ENCODE data around the gene FIGN.

FIGN gene

DNA sequence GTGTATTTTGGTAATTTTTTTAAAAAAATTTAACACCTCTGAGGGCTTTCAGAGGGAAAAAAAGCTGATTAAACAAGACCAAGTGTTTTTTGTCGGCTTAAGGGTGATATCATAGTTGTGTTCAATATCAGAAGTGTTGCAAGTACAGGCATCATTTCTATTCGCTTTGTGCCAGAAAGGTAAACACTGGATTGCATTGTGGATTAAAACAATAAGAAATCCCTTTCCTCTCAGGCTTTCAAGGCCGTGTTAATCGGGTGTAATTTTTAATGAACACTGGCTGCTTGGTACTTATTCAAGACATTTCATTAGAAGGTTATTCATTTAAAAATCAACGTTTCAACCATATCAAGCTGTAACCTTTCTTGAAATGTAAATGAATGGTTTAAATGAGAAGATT lies 18.3 kb downstream of the FIGN start:
- H3K27ac ChIP-seq, result no peak overlapping the region
- no peak for TF ChIP-seq ZFX (IDR thresholded peaks at IDR 0.05; ENCODE audit: borderline replicate concordance)

DNA sequence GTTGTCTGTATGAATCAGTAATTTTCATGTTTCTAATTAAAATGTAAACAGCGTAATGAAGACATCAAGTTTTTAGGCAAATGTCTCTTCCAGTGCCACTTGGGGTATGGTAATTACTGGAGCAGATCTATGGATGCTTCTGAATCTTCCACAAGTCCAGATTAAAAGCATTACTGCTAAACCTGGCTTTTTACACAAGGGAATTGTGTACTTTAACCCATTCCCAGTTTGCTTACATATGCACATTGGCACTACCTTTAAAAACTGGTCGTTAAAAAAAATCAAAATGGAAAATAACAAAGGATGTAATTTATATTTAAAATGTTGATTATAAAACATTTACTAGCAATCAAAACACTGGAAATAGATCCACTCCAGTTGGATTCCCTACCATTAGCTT lies 19.7 kb downstream of the FIGN start:
- TF ChIP-seq, protein P1, sequence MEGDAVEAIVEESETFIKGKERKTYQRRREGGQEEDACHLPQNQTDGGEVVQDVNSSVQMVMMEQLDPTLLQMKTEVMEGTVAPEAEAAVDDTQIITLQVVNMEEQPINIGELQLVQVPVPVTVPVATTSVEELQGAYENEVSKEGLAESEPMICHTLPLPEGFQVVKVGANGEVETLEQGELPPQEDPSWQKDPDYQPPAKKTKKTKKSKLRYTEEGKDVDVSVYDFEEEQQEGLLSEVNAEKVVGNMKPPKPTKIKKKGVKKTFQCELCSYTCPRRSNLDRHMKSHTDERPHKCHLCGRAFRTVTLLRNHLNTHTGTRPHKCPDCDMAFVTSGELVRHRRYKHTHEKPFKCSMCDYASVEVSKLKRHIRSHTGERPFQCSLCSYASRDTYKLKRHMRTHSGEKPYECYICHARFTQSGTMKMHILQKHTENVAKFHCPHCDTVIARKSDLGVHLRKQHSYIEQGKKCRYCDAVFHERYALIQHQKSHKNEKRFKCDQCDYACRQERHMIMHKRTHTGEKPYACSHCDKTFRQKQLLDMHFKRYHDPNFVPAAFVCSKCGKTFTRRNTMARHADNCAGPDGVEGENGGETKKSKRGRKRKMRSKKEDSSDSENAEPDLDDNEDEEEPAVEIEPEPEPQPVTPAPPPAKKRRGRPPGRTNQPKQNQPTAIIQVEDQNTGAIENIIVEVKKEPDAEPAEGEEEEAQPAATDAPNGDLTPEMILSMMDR (IDR thresholded peaks at IDR 0.05), result no peak
- no peak for TF ChIP-seq ZFX (IDR thresholded peaks at IDR 0.05; ENCODE audit: borderline replicate concordance)
- no peak overlapping the region for H3K27ac ChIP-seq

DNA sequence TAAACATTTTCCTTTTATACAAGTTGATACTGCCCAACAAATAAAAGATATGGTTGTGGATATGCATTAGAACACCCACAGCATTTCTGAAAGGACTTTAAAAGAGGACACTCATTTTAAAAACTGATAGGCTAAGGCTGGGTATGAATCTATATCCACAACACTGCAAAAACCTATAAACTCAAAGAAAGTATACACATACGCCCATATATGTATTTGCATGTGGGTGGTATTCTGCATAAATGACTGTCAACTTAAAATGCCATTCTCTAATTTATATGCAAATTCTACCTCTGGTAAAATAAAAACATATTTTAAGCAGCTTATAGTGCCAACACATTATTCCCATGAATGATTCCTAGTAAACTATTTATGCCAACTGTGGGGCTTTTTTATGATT lies 20.1 kb downstream of the FIGN start:
- no peak overlapping the region for H3K27ac ChIP-seq
- TF ChIP-seq ZFX (IDR thresholded peaks at IDR 0.05; ENCODE audit: borderline replicate concordance), result no peak
- TF ChIP-seq, protein P1 (IDR thresholded peaks at IDR 0.05), result no peak

DNA sequence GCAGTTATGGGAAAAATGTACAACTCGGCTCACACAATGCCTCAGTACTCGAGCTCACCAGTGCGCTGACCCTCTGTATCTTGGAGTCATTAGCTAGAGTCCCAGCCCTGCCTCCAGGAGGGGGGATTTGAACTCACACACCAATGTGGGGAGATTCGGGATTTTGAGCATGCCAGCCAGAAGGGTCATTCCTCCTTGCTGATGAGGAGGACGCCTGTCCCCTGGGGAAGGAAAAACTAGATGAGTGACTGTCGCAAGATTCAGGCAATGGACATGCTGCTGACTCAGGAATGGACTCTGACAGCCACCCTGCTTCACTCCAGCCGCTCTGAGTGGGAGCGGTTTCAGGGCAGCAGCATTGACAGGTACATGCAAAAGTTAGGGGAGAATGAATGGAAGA lies 20.6 kb downstream of the FIGN start:
- H3K27ac ChIP-seq, result no peak overlapping the region
- no peak for TF ChIP-seq ZFX (IDR thresholded peaks at IDR 0.05; ENCODE audit: borderline replicate concordance)
- TF ChIP-seq, protein P1 (IDR thresholded peaks at IDR 0.05), result no peak

DNA sequence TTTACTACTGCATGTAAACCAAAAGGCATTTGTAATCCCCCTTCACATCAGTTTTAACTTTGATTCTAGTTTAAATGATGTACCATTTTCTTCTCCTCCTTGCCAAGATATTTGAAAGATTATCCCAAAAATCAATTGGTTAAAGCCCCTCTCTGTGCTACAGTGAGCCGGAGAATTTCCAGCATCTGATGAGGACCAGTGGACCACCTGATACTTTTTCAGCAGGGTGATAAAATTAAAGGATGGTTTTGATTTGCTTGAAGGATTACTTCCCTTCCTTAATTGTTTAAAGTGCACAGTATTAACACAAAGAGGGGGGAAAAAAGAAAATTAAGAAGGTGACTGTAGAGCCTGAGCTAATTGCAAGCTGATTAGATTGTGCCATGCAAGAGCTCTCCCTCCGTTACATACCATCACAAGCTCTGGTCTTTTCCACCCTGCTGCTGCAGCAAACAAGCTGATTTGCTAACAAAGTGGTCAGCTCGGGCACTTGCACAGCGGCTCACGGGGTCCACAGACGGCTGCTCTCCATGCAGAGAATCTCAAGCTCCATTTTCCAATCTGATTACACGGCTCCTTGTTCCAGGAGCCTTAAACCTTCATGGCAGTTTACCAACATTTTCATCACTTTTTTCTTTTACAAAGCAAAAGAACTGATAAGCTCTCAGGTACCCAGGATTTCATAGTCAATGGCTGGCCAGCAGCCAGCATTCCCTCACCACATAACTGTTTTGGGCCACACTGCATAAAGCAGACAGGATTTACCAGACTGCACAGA lies 22.1 kb downstream of the FIGN start:
- TF ChIP-seq, protein P1 (IDR thresholded peaks at IDR 0.05), result no peak
- H3K27ac ChIP-seq, result no peak overlapping the region

DNA sequence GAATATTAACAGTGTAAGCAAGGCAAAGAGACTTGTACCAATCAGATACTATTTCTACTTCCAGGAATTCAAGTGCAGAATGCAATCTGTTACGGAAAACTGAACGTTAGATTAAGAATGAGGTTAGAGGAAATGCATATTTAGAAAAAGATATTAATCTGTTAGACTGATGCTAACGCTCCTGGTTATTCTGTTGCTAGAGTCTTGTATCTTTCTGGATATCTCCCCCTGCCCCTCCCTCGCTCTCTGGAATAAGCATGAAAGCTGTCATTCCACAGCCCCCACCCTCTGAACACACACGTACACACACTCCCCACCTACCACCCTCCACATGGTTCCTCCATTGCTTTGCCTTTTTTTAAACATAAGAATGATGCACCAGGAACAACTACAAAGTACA lies 24.1 kb downstream of the FIGN start:
- TF ChIP-seq ZFX (IDR thresholded peaks at IDR 0.05; ENCODE audit: borderline replicate concordance), result no peak
- TF ChIP-seq, protein P1 (IDR thresholded peaks at IDR 0.05), result no peak
- H3K27ac ChIP-seq, result no peak overlapping the region

DNA sequence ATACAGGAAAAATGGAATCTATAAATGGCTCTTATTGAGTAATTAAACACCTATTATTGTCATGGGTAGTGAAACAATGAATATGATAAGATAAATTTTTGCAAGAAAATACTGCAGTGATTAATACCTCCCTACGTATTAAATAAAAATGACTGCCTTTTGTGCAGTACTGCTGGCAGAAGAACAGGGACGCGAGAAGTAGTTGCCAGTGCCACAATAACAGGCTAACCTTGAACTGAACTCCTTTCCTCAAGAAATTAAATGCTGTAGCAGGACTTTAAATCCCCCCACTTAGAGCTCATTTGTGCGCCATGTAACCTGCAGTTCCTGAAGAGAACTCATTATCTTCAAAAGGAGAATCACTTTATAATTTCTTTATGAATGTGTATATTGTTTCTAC lies 24.6 kb downstream of the FIGN start:
- H3K27ac ChIP-seq, result no peak overlapping the region
- TF ChIP-seq ZFX (IDR thresholded peaks at IDR 0.05; ENCODE audit: borderline replicate concordance), result no peak
- TF ChIP-seq, protein P1 (IDR thresholded peaks at IDR 0.05), result no peak

DNA sequence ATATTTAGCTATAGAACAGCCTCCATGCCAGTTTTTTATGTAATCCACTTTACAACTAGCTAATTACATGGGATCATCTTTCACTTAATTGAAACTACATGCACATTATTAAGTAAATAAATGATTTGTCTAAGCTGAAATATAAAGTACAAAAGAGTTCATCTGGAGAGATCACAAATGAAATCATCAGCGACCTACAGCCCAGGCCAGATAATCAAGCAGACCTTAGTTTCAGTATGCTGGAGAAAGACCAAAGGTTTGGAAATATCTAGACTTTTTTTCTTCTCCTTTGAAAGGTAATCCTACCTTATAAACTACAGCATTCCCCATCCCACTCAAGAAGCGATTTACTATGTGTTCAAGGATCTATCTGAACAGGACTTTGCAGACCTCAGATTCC lies 26.5 kb downstream of the FIGN start:
- TF ChIP-seq, protein P1 (IDR thresholded peaks at IDR 0.05), result no peak
- TF ChIP-seq ZFX (IDR thresholded peaks at IDR 0.05; ENCODE audit: borderline replicate concordance), result no peak

More for the DNA sequence above, 26.5 kb downstream of the FIGN start:
- H3K27ac ChIP-seq, result no peak overlapping the region
